WTC11 (cell line): ENCODE measurements around the gene NTMT2. TPM values are rescaled to one million over a fixed set of nuclear protein-coding genes. Genes with fewer than 3 reads are reported as not detected.

Source experiments
- ATAC-seq: fragments of 200-7000 bp; cut with Tn5 transposase; 2 replicates; pipeline ENCODE4 v1.10.0; 2021; ENCODE audit warnings: mild to moderate bottlenecking, moderate library complexity
- CTCF ChIA-PET: fragments of 300-600 bp; sonication (Branson Sonifier 250); formaldehyde crosslinking; loops from one replicate; lab custom pipeline; 2021; ENCODE audit warnings: antibody characterized with exemption; lab: Charles Lee
- POLR2A ChIA-PET: fragments of 350-600 bp; sonication (Branson Sonifier 250); formaldehyde crosslinking; loops from one replicate; lab custom pipeline; 2021; ENCODE audit warnings: antibody characterized with exemption; lab: Charles Lee
- DNase-seq: peaks from one replicate; pipeline ENCODE4 v3.0.0; 2021; ENCODE audit warnings: low spot score
- H3K27ac Mint-ChIP-seq: 2 replicates; pipeline ENCODE4 v1.8.0; 2021; ENCODE audit warnings: mixed read lengths
- H3K27me3 Mint-ChIP-seq: 2 replicates; pipeline ENCODE4 v1.8.0; 2021; ENCODE audit warnings: low read depth, mild to moderate bottlenecking, moderate library complexity, mixed read lengths
- H3K36me3 Mint-ChIP-seq: 2 replicates; pipeline ENCODE4 v1.8.0; 2021; ENCODE audit warnings: mixed read lengths
- H3K4me1 Mint-ChIP-seq: 2 replicates; pipeline ENCODE4 v1.8.0; 2022; ENCODE audit warnings: mixed read lengths
- H3K4me3 Mint-ChIP-seq: 2 replicates; pipeline ENCODE4 v1.8.0; 2021; ENCODE audit warnings: mild to moderate bottlenecking, moderate library complexity, mixed read lengths
- H3K9me3 Mint-ChIP-seq: 2 replicates; pipeline ENCODE4 v1.8.0; 2021; ENCODE audit warnings: mixed read lengths
- EMX1 ChIP-seq: fragments of 250-450 bp; sonication (Bioruptor Pico); IDR thresholded peaks from 2 replicates; pipeline ENCODE4 v1.8.0; 2021; ENCODE audit warnings: mild to moderate bottlenecking
- GTF2I ChIP-seq: fragments of 250-450 bp; sonication (Bioruptor Pico); conservative IDR thresholded peaks from 2 replicates; pipeline ENCODE4 v1.4.0; 2021; ENCODE audit warnings: mild to moderate bottlenecking
- HMGA2 ChIP-seq: fragments of 250-450 bp; sonication (Bioruptor Pico); IDR thresholded peaks from 2 replicates; pipeline ENCODE4 v1.4.0; 2021; ENCODE audit warnings: mild to moderate bottlenecking, moderate library complexity
- IRF2 ChIP-seq: sonication (generic); formaldehyde crosslinking; IDR thresholded peaks from 2 replicates; pipeline ENCODE4 v1.8.0; 2022; ENCODE audit warnings: low read depth, missing genetic modification reagents, borderline replicate concordance
- JUN ChIP-seq: sonication (generic); formaldehyde crosslinking; IDR thresholded peaks from 2 replicates; pipeline ENCODE4 v1.8.0; 2023; ENCODE audit warnings: mild to moderate bottlenecking, missing genetic modification reagents
- KAT7 ChIP-seq: sonication (generic); formaldehyde crosslinking; IDR thresholded peaks from 2 replicates; pipeline ENCODE4 v1.8.1; 2023; ENCODE audit warnings: missing genetic modification reagents, mild to moderate bottlenecking, borderline replicate concordance
- MXD4 ChIP-seq: fragments of 250-450 bp; sonication (Bioruptor Pico); IDR thresholded peaks from 2 replicates; pipeline ENCODE4 v1.8.0; 2021; ENCODE audit warnings: mild to moderate bottlenecking, moderate library complexity, borderline replicate concordance
- MYBL2 ChIP-seq: sonication (generic); formaldehyde crosslinking; IDR thresholded peaks from 2 replicates; pipeline ENCODE4 v1.8.1; 2023; ENCODE audit warnings: mild to moderate bottlenecking, moderate library complexity, missing genetic modification reagents
- NFATC4 ChIP-seq: fragments of 250-450 bp; sonication (Bioruptor Pico); IDR thresholded peaks from 2 replicates; pipeline ENCODE4 v1.9.0; 2021; ENCODE audit warnings: mild to moderate bottlenecking
- NR1H2 ChIP-seq: sonication (generic); formaldehyde crosslinking; IDR thresholded peaks from 2 replicates; pipeline ENCODE4 v1.9.0; 2021; ENCODE audit warnings: mild to moderate bottlenecking, moderate library complexity, missing genetic modification reagents
- NR3C1 ChIP-seq: sonication (generic); formaldehyde crosslinking; conservative IDR thresholded peaks from 2 replicates; pipeline ENCODE4 v1.8.1; 2023; ENCODE audit warnings: low read depth, mild to moderate bottlenecking, missing genetic modification reagents
- OVOL2 ChIP-seq: fragments of 250-450 bp; sonication (Bioruptor Pico); IDR thresholded peaks from 2 replicates; pipeline ENCODE4 v1.9.0; 2021; ENCODE audit warnings: mild to moderate bottlenecking, borderline replicate concordance
- SMAD4 ChIP-seq: sonication (generic); formaldehyde crosslinking; IDR thresholded peaks from 2 replicates; pipeline ENCODE4 v1.8.0; 2022; ENCODE audit warnings: mild to moderate bottlenecking, missing genetic modification reagents
- STAT6 ChIP-seq: sonication (generic); formaldehyde crosslinking; conservative IDR thresholded peaks from 2 replicates; pipeline ENCODE4 v1.8.1; 2023; ENCODE audit warnings: mild to moderate bottlenecking, low read depth, missing genetic modification reagents, moderate library complexity
- USF2 ChIP-seq: sonication (generic); formaldehyde crosslinking; IDR thresholded peaks from 2 replicates; pipeline ENCODE4 v1.8.1; 2023; ENCODE audit warnings: mild to moderate bottlenecking, missing genetic modification reagents, moderate library complexity
- ZBTB21 ChIP-seq: sonication (generic); formaldehyde crosslinking; IDR thresholded peaks from 2 replicates; pipeline ENCODE4 v1.8.1; 2023; ENCODE audit warnings: mild to moderate bottlenecking, missing genetic modification reagents, borderline replicate concordance
- ZNF219 ChIP-seq: sonication (generic); formaldehyde crosslinking; IDR thresholded peaks from 2 replicates; pipeline ENCODE4 v1.8.0; 2023; ENCODE audit warnings: missing genetic modification reagents, mild to moderate bottlenecking, borderline replicate concordance
- total RNA-seq: library from RNA; stranded (reverse); gene quantifications from 3 replicates; pipeline ENCODE4 v1.2.3, GENCODE V29; 2021
- TF ChIP-seq, protein P1 (sequence below): fragments of 250-450 bp; sonication (Bioruptor Pico); conservative IDR thresholded peaks from 2 replicates; pipeline ENCODE4 v1.9.0; 2021; ENCODE audit warnings: mild to moderate bottlenecking
- TF ChIP-seq, protein P2 (sequence below): sonication (generic); formaldehyde crosslinking; IDR thresholded peaks from 2 replicates; pipeline ENCODE4 v1.8.1; 2022; ENCODE audit warnings: low read depth, mild to moderate bottlenecking, moderate library complexity, missing genetic modification reagents, borderline replicate concordance
- TF ChIP-seq, protein P3 (sequence below): sonication (generic); formaldehyde crosslinking; IDR thresholded peaks from 2 replicates; pipeline ENCODE4 v1.8.1; 2022; ENCODE audit warnings: mild to moderate bottlenecking, moderate library complexity, missing genetic modification reagents

Gene NTMT2
- total RNA-seq, 1 experiment from 2014 or later = 0.24 TPM

DNA sequence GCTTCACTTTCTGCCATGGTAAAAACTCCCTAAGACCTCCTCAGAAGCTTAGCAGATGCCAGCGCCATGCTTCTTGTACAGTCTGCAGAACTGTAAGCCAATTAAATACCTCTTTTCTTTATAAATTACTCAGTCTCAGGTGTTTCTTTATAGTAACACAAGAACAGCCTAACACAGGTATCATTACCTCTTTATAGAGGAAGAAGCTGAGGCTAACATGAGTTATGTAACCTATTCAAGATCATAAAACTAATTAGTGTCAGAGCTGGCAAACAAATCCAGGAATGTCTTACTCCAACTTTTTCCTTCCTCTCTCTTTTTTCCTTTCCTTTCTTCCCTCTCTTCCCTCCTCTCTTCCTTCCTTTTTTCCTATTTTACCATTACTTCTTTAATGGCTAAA lies 9.3 kb downstream of the NTMT2 start (continued):
- TF ChIP-seq EMX1 (CRISPR knock-in tag) (no peak), OVOL2 (CRISPR knock-in tag) (no peak), SMAD4 (no peak), JUN (CRISPR knock-in tag) (no peak)

DNA sequence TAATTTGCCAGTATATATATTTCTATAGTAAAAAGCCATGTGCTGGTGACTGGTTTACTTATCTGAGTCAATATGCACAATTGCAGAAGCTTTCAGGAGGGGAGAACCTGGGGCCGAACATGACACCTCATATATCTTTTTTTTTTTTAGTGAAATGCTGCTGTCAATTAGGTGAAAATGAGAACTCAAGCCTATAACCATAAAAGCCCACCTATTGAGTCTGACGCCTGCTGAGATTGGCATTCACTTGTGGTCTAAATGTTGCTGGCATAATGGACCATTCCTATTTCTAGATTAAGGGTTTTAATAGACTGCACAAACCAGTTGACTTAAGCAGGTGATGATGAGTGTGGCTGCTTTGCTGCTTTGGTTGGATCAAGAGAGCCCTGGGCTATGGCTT lies 10.8 kb downstream of the NTMT2 start:
- peaks cover 4% of the 10 kb centered on the region; the same call in 1 of the 2 replicates for H3K4me1 Mint-ChIP-seq
- no peak overlapping the region for H3K4me3 Mint-ChIP-seq
- POLR2A ChIA-PET = interaction anchor here (0.7 kb wide), 1 partner anchor 155 kb away, joined by 4 read pairs; no protein-coding TSS in a partner anchor
- CTCF ChIA-PET = no interaction called here
- TF ChIP-seq NR1H2 (no peak), KAT7 (CRISPR knock-in tag) (no peak), GTF2I (no peak), NR3C1 (CRISPR knock-in tag) (no peak), MYBL2 (no peak), ZBTB21 (CRISPR knock-in tag) (no peak), USF2 (CRISPR knock-in tag) (no peak), HMGA2 (no peak), NFATC4 (CRISPR knock-in tag) (no peak), STAT6 (CRISPR knock-in tag) (no peak), ZNF219 (CRISPR knock-in tag) (no peak), MXD4 (CRISPR knock-in tag) (no peak), IRF2 (CRISPR knock-in tag) (no peak)
- TF ChIP-seq, protein P1, sequence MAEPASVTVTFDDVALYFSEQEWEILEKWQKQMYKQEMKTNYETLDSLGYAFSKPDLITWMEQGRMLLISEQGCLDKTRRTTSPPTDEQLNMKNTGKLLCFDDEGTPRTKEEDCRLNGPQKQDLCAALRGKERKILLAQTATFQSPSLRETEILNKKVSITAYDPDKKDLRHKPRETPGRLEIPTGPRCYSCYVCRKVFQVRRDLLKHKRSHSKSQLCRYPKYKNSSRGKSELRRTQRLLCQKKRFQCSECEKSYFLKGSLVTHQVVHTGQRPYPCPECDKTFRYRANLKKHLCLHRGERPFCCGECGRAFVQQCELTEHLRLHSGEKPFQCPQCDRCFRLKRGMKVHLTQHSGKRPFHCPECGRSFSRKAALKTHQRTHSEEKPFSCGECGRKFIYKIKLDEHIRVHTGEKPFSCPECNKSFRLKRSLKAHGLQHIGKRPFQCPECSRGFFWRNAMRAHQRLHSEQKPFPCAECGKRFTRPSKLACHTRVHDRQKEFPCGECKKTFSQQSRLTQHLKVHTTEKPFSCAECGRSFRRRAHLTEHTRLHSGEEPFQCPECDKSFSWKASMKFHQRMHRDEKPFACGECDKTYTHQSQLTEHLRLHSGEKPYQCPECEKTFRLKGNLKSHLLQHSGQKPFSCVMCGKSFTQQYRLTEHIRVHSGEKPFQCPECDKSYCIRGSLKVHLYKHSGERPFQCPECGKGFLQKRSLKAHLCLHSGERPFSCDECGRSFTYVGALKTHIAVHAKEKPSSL (CRISPR knock-in tag) = no peak
- TF ChIP-seq, protein P2, sequence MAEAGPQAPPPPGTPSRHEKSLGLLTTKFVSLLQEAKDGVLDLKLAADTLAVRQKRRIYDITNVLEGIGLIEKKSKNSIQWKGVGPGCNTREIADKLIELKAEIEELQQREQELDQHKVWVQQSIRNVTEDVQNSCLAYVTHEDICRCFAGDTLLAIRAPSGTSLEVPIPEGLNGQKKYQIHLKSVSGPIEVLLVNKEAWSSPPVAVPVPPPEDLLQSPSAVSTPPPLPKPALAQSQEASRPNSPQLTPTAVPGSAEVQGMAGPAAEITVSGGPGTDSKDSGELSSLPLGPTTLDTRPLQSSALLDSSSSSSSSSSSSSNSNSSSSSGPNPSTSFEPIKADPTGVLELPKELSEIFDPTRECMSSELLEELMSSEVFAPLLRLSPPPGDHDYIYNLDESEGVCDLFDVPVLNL (CRISPR knock-in tag) = no peak
- TF ChIP-seq, protein P3, sequence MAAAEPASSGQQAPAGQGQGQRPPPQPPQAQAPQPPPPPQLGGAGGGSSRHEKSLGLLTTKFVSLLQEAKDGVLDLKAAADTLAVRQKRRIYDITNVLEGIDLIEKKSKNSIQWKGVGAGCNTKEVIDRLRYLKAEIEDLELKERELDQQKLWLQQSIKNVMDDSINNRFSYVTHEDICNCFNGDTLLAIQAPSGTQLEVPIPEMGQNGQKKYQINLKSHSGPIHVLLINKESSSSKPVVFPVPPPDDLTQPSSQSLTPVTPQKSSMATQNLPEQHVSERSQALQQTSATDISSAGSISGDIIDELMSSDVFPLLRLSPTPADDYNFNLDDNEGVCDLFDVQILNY = no peak
- TF ChIP-seq, all 79 proteins: peak for 0
- ATAC-seq (no peak), DNase-seq (no peak)
- Mint-ChIP-seq H3K36me3 (peaks cover 8% of the 10 kb centered on the region), H3K27ac (no peak overlapping the region), H3K9me3 (peaks cover 22% of the 10 kb centered on the region), H3K27me3 (peaks cover 2% of the 10 kb centered on the region; the same call in 1 of the 2 replicates)
